ENCODE results near the gene ATP2B2.

Gene ATP2B2

DNA sequence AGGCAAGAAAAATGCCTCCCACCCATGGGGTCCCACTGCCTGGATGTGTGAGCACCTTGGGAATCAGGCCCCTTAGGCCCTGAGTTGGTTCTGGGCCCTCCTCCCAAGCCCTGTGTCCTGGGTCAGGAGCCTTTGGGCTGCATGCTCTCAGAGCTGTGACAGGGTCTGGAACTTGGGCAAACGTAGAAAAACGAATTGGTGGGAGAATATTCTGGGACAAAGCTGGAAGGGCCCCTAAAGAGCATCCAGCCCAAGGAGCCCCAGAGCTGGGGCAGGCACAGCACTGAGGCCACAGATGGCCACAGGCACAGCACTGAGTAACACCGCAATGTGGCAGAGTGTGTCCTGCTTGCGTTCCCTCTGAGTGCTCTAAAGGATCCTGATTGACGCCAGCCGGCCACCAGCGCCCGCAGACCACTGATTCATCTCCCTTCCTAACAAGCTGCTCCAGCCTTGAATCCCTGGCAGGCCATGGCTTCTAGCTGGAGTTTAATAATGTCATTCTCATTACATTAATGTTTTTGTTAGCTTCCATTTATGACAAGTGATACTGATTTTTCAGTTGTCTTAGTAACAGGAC is 165.9 kb downstream of the ATP2B2 start:
- no peak for DNase-seq

DNA sequence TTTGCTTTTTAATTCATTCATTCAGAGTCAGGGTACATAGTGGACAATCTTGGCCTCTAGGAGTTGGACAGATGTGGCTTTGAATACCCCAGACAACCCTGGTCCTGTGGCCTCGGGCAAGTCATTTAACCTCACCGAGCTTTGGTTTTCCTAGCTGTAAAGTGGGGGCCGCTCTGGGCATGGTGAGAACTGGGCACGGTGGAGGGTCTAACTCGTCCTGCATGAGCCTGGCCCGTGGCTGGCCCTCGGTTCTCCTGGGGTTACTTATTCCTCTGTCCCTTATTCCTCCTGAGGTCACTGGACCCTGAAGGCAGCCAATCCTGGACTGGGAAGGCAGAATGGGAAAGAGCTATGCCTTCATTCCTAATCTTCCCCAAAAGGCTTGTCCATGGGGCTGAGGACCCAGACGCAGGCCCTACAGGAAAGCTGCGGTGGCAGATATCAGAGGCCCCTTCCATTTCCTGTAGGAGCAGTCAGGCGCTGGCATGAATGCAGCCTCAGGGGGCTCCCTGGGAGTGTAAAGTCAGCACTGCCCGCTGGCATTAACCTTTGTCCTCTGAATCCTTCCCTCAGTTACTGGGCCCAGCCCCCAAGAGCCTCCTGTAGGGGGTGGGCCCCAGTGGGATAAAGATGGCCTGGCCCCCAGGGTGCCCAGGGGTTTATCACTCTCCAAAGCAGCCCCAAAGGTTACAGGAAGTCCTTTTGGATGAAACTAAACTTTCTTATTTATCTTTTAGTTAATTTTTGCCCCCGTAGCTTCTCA is 166.6 kb downstream of the ATP2B2 start:
- DNase-seq = no peak

DNA sequence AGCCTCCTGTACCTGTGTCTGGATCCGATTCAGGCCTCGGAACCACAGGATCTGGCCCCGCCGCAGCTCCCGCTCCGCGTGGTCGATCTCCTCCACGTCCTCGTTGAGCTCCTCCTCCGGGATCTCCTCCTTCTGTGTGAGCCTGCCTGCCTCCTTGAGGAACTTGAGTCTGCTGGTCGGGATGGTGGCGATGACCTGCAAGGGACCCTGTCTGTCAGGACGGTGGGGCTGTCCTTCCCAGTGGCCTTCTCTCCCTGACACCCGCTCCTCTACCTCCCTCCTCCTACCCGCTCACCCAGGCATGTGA is 167.3 kb downstream of the ATP2B2 start:
- no peak for DNase-seq

DNA sequence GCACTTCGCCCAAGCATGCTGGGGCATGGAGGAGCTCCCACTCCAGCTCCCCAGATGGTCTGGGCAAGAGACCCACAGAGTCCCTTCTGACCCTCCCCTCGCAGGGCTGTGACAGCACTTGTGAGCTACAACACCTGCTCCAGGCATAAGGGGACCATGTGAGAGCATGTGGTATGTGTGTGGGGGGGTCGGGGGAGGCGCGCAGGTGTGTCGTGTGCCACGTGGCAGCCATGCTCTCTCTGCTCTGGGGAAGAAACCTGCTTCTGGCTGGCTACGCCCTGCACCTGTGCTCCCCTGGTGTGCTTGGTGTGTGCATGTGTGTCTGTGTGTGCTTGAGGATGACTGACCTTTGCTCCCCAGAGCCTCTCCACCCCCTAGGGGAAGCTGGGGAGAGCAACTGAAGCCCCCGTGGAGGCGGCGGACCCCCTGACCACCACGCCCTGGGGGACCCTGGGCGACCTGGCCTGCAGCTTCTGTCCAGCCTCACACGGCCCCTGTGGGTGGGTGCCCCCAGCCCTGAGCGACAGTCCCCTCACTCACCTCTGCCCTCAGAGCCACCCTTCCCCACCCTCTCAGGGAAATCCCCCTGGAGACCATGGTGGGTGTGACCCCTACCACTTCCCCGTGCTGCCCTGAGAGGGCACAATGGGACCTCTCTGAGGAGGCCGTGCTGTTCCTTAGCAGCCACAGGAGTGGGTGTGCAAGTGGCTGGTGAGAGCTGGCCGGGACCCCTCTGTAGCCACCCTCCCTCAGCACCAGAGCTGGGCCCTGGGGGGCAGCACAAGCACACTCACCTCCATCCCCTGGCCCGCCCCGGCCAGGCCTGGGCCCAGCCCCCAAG is 167.8 kb downstream of the ATP2B2 start:
- DNase-seq = no peak

DNA sequence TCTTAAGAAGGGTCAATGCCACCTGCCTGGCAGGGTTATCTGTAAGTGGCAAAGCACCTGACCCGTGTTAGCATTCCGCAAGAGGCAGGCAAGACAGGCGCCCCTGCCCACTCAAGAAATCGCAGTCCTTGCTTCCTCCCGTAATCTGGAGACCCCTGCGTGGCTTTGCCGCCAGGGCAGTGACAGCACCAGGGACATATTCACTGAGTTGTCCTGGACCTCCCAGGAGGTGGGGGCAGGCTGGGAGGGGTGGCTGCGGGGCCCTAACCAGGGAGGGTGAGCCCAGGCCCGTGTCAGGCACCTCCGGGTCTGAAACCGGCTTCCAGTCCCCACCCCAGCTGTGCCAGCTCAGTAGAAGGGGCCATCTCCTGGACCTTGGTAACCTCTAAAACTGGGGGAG is 168.6 kb downstream of the ATP2B2 start:
- no peak for DNase-seq

DNA sequence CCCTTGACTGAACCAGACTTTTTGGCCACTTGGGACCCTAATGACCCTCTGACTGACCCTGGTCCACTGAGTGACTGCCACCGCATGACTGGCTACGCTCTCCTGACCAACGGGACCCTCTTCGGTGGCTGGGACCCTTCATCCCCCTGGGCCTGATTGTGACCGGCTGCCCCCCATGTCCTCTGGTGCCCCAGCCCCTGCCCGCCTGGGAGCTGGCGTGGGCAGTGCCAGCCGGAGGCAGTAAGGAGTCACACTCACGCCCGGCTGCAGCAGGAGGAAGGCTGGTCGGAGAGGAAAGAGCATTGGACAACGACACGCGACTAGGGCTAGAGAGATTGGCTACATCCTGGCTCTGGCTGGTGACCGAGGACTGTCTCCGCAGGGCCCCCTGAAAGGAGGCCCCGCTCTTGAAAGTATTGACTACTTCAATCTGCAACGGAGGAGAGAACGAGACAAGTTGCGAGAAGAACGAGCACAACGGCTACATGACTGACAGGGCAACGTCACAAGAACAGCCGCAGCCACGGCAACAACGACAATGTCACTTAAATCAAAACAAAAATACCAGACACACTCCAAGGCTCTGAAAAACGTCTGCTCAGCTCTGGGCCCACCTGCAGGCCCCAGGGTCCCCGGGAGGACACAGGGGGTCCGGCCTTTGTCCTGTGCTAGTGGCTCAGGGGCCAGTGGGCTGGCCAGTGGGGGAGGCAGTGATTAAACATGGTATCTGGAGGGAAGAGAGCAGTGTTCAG is 169.3 kb downstream of the ATP2B2 start:
- no peak for DNase-seq

DNA sequence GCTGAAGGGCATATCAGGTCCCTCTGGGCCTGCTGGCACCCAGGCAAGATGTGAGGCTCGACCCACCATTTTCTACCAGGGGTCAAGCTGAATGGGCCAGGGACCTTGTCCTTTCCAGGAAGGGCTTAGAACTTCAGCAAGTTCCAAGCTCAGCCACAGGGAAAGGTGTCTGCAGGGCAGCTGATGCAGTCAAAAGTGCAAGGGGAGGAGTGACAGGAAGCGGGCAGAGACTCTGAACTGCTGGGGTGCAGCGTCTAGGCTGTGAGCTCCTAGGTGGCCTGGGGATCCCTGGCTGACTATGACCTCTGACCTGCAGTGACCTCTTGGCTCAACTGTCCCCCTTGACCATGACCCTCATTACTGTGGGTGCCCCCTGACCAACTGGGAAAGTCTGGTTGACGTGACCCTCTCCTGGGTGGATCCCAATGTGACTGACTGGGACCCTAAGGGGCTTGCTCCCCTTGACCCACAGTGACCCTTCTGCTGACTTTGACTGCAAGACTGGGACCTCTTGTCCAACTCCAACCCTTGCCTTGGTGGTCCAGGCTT is 170.1 kb downstream of the ATP2B2 start:
- DNase-seq = no peak

DNA sequence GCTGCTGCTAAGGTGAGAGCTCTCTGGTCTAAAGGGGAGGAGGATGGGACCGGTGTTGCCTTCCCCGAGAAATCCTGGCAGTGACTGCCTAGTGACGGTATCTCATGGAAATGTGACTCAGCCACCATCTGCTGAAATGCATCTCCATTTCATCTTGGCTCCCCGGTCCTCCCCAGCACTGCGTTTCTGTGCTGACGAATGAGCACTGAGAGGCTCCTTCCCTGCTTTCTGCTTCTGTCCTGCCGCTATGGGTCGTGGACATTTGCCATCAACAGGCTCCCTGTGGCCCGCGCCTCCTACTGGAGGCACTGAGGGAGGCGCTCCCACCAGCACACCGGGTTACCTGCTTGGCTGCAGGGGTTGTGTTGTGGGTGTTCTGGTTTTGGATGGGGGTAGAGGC is 170.9 kb downstream of the ATP2B2 start:
- peak; percentile 43 for DNase-seq

DNA sequence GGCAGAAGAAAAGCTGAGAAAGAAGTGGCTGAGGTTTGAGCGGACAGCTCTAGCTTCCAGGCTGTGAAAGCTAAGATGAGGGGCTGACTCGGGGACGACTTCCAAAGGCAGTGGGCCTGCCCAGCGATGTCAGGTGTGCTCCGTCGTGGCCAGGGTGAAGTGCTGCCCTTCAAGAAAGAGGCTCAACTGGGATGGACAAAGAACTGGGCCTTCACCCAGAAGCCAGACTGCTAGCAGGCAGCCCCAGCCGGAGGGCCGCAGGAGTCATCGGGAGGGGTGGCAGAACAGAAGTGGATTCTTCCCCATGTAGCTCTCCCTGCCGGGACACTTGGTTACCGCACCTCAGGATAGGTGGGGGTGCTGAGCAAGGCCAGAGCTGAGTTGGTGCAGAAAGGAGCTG is 171.3 kb downstream of the ATP2B2 start:
- DNase-seq = no peak

DNA sequence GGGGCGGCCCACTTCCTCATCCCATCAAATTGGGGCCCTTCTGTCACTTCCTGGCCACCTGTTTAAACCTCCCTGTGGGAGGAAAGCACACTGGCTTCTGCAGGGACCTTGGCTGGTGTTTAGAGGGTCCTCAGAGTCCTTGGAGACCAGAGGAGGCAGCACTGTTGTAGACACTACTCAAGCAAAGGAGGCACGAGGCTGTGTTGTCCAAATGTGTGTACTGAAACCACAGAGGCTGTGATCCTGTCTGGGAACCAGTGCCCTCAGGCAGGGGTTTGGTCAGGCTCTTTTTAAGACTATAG is 172.1 kb downstream of the ATP2B2 start:
- DNase-seq = no peak

DNA sequence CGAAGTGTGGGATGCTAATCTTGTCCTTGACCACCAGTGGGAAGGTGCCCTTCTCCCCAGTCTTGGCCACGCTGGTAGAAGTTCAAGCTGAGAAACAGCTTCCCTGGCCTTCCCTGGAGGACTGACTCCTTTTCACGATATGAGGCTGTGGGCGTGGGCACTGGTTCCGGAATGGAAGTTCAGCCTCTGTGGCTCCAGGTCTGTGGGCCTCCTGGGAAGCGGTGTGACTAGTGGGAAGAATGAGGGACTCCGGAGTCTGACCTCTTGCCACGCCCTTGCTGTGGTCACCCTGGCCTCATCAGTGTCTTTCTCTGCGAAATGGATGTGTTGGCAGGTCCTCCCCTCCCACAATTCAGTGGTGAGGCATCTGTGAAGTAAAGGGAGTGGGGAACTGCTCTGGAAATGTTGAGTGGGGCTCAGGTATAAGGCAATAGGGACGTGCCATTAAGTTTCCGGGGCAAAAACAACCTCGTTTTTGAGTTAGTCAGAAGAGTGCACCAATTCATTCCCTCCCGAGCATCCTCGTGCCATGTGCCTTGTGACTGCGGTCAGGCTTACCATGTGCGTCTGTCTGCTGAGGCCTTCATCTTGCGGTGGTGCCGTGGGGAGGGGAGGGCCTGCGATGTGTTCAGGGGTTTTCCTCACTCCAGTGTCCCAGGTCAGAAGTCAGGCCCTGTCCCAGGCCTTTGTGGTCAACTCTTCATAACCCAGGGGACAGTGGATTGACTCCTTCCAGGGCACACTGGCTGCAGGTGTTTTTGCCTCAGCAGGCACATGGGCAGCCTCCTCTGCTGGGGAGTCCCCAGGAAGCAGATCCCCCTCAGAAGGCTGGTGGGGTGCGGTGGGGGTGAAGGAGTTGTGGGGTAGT is 172.7 kb downstream of the ATP2B2 start:
- no peak for DNase-seq

DNA sequence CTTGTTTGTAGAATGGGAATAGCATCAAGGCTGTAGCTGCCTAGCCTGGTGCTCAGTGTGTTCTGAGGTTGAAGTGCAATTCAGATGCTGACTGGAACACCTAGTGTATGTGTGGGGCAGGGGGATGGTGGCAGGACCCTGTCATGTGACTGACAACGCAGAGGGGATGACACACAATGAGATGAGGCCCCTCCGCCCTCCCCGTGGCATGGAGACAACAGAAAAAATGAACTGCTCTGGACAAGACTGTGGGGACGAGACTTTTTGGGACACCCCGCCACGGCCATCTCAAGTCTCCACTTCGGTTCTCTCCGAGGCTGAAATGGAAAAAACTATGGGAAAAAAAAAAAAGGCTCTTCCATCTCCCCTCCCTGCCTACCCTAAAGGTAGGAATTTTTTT is 174.1 kb downstream of the ATP2B2 start:
- DNase-seq = no peak

DNA sequence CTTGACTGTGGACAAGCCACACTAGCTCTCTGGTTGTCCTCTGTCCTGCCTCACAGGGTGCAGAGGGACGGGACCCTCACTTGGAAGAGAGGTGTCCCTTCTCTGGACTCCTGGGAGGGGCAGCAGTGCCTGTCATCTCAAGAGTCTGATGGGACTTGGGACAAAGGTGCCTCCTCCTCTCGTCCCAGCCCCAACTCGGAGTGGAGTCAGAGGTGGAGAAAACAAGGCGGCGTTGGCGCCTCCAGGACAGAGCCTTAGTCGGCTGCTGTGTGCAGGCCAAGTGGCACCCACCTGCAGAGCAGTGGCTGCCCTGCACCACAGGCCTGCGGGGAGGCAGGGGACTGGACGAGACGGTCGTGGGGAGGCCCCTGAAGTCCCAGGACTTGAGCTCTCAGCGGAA is 175.1 kb downstream of the ATP2B2 start:
- DNase-seq = no peak

DNA sequence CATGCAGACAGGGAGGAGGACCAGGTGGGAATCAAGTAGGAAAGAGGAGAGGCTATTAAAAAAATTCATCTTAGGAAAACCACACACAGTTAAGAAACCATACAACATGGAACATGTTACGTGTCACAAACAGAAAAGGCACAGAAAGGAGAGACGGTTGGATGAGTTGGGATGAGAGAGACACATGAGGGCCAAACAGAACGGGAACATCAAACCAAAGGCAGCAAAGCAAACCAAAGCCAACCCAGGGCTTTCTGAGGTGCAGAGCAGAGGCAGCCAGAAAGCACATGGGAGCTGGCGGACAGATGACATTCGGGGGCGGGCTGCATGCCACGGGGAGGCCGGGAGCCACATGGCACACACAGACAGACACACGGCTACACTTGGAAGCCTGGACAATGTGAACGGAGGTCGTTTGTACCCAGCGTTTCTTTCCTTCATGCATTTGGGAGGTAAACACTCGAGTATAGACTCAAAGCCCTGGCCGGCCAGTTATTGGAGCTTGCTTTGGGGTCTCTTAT is 175.8 kb downstream of the ATP2B2 start:
- no peak for DNase-seq

DNA sequence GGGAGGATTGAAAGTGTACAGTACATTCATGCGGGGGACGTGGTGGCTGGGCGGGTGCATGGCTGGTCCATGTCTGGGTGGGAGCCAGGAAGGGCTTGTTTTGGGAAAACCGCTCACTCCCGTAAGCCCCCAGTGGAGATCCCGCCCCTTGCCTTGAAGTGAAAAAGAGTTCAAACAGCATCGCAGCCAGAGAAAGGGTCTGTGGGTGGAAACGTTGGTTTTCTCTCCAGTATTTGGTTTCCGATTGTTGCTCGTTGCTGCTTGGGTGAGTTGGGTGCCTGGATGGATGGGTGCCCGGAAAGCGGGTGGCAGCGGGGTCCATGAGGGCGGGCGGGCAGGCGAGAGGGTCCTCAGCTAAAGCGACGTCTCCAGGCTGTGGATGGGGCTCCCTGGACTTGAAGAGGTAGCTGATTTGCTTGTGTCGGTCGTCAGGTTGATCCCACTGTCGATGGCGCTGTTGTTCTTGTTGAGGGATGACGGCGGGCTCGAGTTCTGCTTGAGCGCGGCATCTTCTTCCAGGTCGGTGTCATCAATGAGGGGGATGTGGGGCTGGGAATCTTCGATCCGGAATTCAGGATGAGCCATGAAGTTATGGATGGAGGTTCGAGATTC is 176.8 kb downstream of the ATP2B2 start:
- DNase-seq = no peak

DNA sequence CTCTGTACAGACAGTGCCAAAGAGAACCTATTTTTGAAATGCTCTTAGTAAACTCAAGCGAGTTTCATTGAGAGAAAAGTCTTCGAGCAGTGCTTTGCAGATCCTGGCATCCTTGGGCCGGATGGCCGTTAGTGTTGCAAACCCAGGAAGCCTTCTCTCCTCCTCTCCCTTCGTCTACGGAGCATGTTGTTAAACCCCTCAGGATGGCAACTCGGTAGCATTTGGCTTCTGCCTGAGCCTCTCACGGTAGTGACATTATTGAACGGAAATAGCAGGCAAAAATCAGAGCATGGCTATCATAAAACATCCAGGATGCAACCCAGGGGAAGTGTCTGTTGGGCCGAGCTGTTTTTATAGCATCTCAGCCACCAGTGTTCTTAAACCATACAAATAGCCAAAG is 177.8 kb downstream of the ATP2B2 start:
- DNase-seq = no peak

DNA sequence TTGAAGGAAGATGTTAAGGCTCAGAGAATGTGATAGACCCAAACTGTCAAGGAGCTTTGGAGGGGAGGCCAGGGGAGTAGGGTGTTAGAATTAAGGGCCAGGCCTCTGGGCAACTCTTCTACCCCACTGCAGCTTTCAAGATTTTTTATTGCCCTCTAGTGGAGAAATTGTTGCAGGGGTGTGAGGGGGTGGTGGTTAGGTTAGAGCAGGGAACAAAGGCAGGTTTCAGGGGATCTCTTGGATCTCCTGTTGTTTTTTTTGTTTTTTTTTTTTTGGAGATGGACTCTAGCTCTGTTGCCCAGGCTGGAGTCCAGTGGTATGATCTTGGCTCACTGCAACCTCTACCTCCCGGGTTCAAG is 183.1 kb downstream of the ATP2B2 start:
- DNase-seq = no peak

DNA sequence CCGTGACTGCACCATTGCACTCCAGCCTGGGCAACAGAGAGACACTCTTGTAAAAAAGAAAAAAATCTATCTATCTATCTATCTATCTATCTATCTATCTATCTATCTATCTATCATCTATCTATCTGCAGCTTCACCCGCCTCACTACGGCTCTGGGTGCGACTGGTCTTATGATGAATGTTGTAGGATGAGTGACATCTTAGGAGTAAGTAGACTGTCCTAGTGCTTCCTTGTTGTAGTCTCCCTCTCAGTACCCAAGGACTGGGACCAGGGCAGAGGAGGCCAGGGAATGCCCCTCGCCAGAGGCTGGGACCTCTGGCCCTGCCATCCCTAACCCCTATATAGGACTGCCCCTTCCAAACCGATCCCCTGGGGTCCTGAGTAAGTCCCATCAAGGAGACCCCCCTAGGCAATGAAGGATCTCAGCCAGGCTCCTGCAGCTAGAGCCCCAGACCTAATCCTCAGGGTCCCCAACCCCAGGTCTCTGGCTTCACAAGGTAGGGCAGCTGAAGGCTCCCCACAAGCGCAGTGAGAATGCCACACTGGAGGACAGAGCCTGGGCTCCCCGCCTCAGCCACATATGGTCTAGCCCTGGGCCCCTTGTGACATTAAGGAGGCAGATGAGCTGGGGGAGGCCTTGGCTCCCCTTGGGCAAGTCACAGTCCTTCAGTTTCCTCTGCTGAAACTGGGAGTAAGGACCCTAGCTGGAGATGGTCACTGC is 183.6 kb downstream of the ATP2B2 start:
- DNase-seq = no peak

DNA sequence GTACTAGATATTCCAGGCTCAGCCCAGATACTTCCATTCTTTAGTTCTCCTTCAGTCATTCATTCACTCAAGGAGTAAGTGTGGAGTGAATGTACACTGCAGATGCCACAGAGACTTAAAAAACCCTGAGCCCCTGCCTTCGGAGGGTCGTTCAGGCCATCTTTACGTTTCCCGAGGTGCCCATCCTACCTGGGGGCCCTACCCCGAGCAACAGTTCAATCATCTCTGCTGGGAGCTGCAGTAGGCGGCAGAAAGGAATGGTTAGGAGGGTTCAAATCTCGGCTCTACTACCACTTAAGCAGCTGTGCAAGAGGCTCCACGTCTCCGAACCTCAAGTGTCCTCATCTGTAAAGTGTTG is 185.1 kb downstream of the ATP2B2 start:
- DNase-seq = no peak

DNA sequence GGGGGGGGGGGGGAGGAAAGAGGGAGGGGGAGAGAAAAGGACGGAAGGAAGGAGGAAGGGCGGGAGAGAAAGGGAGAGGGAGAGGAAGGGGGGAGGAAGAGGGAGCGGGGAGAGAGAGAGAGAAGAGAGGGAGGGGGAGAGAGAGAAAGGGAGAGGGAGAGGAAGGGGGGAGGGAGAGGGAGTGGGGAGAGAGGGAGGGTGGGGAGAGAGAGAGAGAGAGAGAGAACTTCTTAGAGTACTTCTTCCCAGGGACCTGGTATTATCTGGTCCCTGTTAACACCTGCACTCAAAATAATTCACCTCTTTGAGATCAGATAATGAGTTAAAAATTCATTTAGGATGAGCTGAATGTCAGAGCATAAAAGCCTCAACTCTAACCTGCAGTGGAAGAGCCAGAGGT is 185.6 kb downstream of the ATP2B2 start:
- DNase-seq = peak; percentile 11

DNA sequence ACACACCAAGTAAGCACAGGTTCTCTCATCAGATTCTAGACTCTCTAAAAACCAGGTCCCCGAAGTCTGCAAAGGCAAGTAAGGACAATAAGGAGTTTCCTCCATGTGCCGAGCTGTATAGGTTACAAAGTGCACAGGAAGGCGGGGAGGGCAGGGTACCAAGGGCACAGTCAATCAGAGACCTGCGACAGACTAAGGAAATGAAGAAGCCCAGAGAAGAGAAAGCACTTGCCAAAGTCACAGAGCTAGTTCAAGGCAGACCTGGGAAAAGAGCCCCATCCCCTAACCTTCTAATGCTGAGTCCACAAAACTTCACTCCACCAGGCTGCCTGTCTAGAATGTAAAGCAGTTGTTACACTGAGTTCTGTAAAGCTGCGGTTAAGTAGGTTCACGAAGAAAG is 186.1 kb downstream of the ATP2B2 start:
- no peak for DNase-seq

Measured in fibroblast of skin of abdomen (primary cell).